HG03432 (cell line): ENCODE results near the gene SMCHD1.
"Not testable (repeated sequence)": the region's sequence is repeated elsewhere in the genome, so short reads cannot be mapped to it uniquely, and the experiment has no call there.

Experiments used
- ATAC-seq: cut with Tn5 transposase; IDR thresholded peaks from one replicate; pipeline ENCODE4 v1.9.1; 2021; ENCODE audit warnings: mild to moderate bottlenecking, moderate library complexity; ENCODE audit not compliant: unreplicated experiment

SMCHD1 gene

GRCh38 chr18:2809666-2810183 is 154.2 kb downstream of the SMCHD1 start:
- ATAC-seq = not testable (repeated sequence)

DNA sequence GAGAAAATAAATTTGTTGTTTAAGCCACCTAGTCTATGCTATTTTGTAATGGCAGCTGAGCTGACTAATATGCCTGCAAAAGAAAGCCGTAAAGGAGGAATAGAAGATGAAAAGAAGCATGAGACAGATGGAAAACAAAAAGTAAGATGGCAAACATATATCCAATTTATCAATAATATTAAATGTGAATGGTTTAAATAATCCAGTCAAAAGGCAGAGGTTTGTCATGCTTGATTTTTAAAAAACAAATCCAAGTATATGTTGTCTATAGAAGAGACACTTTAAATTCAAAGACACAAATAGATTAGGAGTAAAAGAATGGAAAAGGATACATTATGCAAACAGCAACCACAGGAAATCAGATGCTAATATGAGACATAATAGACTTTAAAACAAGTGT is 155.9 kb downstream of the SMCHD1 start:
- ATAC-seq = no peak

DNA sequence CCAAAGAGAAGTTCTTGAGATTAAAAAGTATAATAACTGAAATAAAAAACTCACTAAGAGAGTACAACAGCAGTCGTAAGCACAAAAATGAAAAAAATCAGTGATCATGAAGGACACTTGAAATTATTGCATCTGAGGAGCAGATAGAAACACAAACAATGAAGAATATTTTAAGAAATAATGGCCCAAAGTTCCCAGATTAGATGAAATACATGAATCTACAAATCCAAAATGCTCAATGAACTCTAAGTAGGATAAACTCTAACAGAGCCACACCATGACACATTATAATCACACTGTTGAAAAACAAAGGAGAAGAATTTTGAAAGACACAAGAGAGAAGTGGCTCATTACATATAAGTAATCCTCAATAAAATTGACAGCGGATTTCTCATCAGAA is 159.4 kb downstream of the SMCHD1 start:
- ATAC-seq = no peak

- no peak for ATAC-seq
Observed at GRCh38 chr18:2818281-2818680, 162.8 kb downstream of the SMCHD1 start.

DNA sequence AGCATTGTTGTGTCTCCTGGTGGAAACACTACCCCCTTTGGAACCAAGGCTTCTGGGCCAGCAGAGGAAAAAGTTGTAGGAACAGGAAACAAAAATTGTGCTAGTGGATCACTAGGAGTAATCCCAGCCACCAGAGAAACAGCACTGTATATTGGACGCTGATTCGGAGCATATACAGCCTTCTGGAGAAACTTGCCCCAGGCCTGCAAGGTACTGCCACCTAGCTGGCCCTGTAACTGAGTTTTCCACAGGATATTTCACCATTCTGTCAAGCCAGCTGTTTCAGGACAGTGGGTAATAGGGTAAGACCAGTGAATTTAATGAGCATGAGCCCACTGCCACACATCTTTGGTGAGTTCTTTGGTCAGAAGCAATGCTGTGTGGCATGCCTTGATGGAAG is 166.2 kb downstream of the SMCHD1 start:
- no peak for ATAC-seq

GRCh38 chr18:2822213-2822921 is 166.8 kb downstream of the SMCHD1 start:
- ATAC-seq = no peak

GRCh38 chr18:2823202-2823601 is 167.7 kb downstream of the SMCHD1 start:
- ATAC-seq = no peak

GRCh38 chr18:2823966-2824365 is 168.4 kb downstream of the SMCHD1 start:
- no peak for ATAC-seq

GRCh38 chr18:2824865-2825264 is 169.3 kb downstream of the SMCHD1 start:
- no peak for ATAC-seq

DNA sequence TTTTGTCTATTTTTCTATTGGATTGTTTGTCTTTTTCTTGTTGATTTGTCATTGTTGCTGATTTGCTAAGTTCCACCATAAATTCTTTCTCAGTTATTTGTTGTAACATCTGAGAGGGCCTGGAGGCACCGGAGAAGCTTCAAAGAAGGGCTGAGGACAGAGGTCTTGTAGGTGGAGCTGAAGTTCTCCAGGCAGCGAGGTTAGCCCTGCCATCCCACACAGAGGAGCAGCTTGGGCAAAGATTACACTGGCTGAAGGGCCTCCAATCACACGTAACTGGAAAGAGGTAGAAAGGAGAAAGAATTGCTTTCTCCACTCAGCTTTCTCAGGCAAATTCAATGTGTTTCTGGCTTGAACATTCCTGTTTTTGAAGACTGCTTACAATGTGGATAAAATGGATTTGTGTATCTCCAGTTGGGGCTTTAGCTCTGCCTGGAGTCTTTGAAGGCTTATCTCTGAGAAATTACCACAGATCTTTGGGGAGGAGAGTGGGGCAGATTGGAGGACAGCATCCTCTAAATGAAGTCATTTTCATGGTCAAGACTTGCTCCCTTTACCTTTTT is 170.2 kb downstream of the SMCHD1 start:
- ATAC-seq = no peak

- ATAC-seq = no peak
Observed at GRCh38 chr18:2826581-2826980, 171.1 kb downstream of the SMCHD1 start.

DNA sequence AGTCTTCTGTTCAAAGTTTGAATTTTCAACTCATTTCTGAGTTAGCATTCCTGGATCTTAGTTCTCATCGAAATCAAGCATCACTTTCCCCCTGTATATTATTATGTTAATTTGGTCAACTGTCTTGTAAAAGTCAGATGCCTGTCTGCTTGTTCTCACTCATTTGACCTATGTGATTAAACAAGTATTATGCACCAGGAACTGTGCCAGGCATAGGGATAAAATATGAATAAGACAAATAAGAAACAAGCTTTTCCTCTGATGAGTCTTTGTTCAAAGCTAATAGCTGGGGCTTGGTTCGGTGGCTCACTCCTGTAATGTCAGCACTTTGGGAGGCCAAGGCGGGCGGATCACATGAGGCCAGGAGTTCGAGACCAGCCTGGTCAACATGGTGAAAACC is 171.5 kb downstream of the SMCHD1 start:
- no peak for ATAC-seq

- not testable (repeated sequence) for ATAC-seq
Observed at GRCh38 chr18:2836118-2836517, 180.6 kb downstream of the SMCHD1 start.

GRCh38 chr18:2837290-2837689 is 181.8 kb downstream of the SMCHD1 start:
- not testable (repeated sequence) for ATAC-seq

- no peak for ATAC-seq
Observed at GRCh38 chr18:2839202-2839601, 183.7 kb downstream of the SMCHD1 start.

DNA sequence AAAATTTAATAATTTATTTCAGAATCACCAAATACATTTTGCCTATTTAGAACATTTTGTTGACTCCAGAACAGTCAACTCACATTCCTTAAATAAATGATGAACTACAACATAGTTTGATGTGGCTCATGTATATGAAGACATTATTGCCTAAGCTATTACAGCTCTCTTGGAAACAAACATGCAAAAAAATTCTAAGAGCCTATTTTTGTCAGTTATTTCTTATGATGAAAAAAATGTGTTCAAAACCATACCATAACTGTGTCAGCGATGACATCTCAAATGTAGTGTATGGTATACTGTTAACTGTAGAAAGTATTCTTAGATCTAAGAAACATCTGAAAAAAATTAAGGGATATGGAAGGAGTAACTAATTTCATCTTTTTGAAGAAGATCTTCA is 185.0 kb downstream of the SMCHD1 start:
- no peak for ATAC-seq

GRCh38 chr18:2843146-2843545 is 187.6 kb downstream of the SMCHD1 start:
- no peak for ATAC-seq

- ATAC-seq = no peak
Observed at GRCh38 chr18:2845172-2845571, 189.6 kb downstream of the SMCHD1 start.

DNA sequence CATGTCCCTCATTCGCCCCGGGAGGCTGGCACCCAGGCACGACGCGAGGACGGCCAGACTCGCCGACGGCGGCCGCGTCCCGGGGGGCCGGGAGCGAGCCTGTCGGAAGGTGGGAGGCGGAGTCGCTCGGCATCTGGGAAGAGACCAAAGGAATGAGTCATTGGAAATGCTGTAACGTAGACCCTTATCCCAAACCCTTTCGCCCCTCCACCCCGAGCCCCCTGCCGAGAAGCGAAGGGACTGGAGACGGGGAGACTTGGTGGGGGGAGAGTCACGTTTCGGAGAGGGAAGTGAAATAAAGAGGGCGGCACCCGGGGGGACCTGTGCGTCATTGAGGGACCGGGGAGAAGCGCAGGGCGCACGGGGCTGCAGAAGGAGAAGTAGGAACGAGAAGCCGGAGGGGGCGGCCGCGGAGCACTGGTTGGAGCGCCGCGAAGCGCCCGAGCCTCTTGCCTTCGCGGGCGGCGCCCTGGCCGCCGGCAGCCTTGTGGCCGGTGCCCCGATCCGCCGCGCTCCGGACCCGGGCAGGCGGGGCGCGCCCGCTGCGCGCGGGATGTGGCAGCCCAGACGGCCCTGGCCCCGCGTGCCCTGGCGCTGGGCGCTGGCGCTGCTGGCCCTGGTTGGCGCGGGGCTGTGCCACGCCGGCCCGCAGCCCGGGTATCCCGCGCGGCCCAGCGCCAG is 191.2 kb downstream of the SMCHD1 start, which contains the start of gene EMILIN2:
Gene EMILIN2, plus strand, starts transcription at position 371 of the 681 bp plus-strand sequence. Its CDS starts 183 bp downstream, at position 554.
- ATAC-seq = peak; percentile 59

DNA sequence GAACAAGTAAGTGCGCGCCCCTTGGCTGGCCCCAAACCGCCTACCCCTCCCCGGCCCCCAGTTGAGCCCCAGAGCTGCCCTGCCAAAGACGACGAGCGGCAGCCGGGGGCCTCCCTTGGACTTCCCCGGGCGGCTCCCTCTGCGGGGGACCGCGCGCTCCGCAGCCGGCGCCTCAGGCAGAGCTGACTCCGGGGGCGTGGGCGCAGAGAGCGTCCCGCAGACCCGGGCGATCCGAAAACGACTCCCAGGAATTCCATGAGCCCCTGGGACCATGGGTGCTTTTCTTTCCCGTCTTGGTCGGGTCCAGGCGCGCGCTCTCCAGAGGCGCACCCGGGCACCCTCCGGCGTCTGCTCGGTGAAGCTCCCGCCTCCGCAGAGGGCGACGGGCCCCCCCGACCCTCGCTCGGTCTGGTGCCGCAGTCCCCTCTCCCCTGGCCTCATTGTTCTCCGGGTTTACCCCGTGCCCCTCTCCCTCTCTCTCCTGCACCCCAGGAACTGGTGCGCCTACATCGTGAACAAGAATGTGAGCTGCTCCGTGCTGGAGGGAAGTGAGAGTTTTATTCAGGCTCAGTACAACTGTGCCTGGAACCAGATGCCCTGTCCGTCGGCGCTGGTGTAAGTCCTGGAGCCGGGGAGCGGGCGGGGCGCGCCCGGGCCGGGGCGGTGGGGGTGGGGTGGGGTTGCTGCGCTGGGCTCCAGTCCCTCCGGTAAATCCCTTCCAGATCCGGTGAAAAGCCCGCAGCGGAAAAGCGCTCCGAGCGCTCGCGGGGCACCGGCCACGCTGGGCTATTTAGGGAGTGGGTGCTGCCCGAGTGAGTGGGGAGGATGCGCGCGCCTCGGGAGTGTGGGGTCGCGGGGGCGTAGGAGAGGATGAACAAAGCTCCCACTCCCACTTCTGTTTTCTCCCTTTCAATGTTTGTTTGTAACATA is 192.1 kb downstream of the SMCHD1 start:
- ATAC-seq = peak; percentile 57
